HG02642 (cell line): ENCODE measurements around the gene JTB.

Experiments
- ATAC-seq: cut with Tn5 transposase; IDR thresholded peaks from one replicate; pipeline ENCODE4 v1.9.1; 2021; ENCODE audit warnings: mild to moderate bottlenecking; ENCODE audit not compliant: unreplicated experiment, poor library complexity

Gene JTB

DNA sequence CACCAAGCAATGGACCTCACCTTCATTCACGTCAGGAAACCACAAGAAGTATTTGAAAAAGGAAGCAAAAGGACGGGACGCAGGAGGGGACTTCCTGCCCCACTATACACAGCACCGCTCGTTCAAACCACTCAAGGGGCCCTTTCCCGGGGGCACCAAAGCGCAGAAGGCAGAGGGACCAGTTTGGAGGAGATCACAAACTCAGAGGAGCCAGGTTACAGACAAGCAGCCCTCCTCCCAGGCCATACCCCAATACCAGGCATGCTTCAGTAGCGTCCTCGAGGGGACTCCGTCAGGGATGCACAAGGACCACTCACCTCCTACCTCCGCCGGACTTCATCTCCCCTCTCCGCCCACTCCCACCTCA, 19.7 kb downstream of the JTB start:
- ATAC-seq, result peak; percentile 3

DNA sequence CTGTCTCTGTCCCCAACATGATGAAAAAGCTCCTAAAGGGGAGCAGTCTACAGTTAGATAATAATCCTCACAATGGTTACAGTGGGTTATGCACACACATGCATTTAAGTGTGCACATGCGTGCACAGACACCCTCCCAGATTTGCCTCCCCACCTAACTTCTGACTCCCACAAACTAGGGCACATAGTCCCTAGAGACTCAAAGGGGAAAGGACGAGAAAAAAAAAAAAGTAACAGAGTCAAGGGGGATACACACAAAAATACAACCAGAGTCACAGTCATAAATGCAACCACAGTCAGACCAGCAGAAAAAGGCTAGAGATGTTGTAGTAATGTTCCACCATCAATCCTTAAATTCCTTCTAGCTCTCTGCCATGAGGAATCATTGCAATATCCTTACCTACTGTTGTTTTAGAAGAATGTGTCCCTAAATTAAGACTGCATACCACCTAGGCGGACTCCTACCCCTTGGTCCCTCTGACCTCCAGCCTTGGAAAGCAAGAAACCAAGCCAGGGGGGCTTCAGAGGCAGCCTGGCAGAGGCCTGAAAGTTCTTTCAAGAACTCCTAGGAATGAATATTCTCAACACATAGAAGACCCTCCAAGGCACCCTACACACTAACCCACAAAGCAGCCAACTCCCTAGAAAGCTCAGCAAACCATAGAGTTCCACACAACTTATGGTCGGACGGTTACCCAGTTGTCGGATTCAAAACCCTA, 20.3 kb downstream of the JTB start:
- no peak for ATAC-seq

DNA sequence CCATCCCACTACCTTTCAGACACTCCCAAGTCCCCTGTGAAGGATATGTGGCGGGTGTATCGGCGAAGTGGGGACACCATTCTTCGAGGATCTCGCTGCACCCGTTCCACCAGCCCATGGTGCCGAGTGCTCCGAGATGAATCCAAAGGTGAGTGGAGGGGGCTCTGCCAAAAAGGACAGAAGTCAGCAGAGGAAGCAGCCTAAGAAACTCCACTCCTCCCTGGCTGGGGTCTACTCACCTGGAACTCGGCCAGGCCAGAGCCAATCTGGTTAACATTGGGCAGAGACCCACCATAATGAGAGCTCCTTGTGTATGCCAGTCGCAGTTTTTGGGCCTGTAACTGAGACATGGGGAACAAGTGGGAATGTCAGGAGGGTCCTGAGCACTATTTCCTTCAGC, 22.6 kb downstream of the JTB start:
- no peak for ATAC-seq

DNA sequence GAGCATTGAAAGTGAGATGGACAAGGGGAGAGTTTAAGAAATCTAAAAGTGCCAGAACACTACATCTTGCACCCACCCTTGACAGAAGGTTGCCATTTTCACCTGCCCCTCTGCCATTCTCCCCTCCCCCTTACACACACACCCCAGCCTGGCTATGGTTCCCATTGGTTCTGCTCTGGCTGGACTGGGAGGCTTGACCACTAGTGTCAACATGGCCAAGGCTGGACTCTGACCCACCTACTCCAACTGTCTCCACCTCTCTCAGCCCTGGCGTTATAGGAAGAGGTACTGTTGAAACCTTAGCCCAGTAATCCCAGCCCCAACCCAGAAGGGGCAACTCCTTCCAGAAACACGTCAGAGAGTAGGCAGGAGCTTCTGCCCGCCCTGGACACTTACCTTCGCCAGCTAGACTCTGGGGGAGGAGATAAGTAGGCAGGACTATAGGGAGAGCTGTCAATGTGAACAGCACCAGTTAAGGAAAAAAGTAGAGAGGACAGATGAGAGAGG, 23.6 kb downstream of the JTB start:
- no peak for ATAC-seq

DNA sequence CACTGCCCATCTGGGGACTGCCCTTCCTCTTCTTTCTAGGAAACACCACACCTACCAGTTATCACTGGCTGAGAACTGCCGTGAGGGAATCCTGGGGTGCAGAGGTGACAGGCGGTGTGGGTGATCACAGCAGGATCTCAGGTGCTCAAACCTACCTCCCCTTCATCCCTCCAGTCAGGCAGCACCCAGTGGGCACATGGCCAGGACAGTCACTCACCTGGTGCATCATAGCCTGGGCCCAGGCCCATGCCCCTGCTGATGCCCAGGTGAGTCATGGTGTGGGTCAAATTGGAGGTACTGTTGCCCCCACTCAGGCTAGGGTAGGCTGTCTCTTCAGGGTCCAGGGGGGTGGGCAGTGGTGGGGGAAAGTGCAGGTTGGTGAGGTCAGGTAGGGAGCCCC, 25.7 kb downstream of the JTB start:
- ATAC-seq, result no peak

DNA sequence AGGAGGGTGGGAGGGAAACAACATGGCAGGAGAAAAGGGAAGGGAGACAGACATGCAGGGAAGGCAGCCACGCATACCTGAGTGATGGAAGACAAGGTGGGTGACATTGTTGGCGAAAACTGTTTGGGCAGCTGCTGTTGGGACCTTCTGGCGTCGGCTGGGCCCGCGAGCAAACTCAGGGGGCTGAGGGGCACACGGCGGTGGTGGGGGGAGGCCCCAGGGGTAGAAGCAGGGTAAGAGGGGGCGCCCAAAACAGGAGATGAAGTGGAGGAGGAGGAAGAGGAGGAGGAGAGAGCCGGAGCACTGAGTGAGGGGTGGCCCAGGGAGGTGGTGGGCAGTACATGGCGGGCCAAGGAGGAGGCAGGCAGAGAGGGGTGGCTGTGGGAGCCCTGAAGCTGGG, 26.3 kb downstream of the JTB start:
- no peak for ATAC-seq

DNA sequence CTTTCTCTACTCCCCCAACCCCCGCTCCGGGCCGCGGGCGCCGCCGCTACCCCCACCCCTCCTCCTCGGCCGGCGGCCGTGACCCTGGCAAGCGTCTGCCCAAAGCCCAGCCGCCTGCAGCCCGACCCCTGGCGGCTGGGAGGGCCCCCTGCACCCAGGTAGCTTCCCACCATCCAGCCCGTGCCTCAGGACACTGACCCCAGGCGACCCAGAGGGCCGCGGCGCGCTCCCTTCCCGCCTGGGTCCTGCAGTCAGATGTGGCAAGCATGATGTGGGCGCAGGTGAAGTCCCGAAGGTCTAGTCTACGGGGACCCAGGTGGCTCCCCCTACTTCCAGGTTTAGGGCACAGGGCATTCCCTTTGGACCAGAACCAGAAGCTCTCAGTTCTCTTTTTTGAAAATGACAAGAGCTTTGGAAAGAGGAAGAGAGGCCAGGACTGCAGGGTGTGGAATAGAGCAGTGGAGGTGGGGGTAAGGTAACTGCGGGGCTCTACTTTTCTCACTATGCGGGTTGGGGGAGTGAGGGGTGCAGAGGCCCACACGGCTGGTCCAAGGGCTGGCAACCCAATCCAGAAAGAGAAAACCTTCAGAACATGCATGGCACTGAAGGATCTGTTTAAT, 30.7 kb downstream of the JTB start, which contains the start of gene DENND4B:
Gene DENND4B, minus strand, starts transcription at position 97 of the 620 bp plus-strand sequence. CDS start 2,344 bp downstream, outside the sequence.
- peak; percentile 72 for ATAC-seq

DNA sequence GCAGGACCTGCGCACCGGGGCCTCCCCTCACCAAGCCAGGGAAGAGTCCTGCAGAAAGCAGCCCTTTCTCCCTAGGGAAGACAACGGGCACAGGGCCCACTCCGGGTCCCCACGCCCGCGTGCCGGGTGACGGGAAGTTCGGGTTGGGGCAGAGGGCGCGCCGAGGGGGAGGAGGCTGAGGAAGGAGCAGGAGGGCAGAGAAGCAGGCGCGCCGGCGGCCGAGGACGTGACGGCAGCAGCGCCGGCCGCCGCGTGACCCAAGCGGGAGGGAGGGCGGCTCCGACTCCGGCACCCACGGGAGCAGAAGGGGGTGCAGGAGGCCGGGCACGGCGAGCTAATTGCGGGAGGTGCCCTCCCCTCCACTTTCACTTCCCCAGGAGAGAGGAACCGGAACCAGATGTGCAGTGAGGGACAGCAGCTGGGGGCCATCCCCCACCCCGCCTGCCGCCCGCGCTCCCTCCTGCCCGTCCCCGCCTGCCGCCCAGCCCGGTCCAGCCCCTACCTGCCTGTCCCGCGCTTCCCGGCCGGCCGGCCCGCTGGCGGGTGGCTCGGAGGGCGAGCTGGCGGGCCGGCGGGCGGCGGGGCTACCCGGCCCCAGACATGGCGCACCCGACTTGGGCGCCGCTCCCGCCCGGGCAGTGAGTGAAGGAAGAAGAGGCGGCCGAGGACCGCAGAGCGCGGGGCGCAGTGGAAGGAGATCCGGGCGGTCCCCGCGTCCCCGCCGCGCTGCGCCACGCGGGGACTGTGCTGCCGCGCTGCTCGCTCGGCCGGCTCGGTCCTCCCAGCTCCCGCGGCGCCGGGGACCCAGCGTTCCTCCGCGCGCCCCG, 31.5 kb downstream of the JTB start:
- ATAC-seq, result peak; percentile 74

DNA sequence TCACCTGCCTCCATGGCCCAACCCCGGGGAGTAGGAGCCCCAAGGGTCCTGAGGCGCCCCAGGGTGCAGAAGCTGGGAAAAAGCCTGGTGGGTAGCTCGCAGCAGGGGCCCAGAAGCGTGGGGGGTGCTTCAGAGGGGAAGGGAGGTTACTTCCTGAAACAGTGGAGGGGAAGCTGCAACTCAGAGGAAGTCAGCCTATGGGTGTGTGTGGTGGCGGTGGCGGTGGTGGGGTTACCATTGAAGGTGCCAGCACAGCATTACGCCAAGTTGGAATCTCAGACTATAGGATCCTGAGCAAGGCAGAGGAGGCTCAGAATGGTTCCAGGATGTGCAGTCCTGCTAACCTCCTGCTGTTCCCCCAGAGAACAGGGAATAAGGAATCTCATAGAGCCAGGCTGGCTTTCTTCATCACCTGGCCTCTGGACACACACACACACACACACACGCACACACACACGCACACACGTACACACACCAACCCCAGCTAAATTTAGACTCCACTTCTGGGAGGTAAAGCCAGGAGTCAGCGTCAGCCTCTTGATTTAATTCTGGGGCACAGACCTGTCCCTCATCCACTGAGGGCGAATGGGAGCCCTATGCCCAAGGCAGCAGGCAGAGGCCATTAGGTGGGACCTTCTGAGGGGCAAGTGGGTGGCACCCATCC, 32.2 kb downstream of the JTB start:
- ATAC-seq, result no peak

DNA sequence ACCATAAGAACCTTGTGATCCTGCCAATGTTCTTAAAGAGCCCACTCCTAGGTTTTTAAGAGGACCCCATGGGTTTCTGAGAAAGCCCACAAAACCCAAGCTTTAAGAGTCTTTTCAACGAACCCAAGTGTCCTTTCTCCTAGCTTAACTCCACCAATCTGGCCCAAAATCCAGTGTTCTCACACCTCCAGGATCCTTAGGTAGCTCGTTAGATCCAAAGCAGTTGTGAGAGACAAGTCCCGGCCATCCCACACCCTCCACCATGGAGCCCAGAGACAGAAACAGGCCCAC, 32.7 kb downstream of the JTB start:
- ATAC-seq, result no peak

DNA sequence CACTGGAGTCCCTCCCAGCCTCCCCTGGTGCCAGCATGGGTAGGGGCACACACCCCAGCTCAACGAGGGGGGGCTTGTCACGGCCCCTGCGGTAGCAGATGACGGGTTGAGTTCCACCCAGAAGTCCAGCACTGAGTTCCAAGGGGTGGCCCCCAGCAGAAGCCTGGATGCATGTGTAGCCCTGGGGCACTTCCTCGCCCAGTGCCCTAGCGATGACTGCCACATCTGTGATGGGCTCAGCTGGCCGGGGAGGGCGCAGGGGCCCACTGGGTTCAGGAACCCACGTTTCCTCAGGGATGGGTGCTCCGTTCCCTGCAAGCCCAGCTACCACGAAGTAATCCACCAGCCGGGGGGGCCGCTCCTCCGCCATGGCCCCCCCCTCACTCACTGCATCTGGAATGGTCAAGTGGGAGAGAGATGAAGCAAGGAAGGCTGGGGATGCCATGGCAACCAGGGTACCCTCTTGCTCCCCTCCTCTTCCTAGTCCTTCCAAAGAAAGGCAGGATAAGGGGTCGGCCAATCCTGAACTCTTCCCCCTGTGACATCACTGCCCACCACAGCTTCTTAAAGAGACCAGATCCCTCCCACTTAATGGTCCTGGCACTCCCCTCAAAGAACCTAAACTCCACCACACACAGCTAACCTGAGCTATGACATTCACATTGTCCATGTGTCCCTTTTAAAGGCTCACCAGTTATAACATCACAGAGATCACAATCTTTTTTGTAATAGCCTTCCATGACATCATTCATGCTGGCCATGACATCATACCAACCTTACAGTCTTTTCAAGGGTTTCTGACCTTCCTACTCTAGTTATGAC, 33.3 kb downstream of the JTB start:
- no peak for ATAC-seq

DNA sequence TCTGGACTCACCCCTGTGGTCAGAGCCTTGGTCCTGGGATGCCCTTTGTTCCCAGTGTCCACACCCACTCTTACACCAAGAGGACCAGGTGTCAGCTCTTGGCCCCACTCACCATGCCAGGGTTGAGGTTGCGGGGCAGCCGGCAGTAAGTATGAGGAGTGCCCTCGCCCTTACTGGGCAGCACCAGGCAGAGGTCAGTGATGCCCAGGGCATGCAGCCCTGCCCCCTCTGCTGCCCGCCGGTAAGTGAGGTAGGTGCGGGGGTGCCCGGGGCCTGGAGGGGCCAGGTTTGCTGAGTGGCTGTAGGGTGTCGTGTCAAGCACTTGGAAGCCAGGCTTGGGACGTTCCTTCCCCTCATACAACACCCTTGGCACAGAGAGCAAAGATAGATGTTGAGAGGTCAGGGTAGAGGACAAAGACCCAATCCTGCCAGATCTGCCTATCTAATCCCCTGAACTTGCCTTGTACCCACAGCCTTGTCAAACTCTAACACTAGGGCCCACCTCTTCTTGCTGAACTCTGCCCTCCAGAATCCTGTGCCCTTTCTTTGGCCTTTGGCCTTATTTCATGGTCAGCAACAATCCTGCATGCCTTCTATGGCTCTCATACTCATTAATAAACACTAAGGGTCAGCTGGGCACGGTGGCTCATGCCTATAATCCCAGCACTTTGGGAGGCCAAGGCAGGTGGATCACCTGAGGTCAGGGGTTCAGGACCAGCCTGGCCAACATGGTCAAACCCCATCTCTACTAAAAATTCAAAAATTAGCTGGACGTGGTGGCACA, 34.5 kb downstream of the JTB start:
- no peak for ATAC-seq

DNA sequence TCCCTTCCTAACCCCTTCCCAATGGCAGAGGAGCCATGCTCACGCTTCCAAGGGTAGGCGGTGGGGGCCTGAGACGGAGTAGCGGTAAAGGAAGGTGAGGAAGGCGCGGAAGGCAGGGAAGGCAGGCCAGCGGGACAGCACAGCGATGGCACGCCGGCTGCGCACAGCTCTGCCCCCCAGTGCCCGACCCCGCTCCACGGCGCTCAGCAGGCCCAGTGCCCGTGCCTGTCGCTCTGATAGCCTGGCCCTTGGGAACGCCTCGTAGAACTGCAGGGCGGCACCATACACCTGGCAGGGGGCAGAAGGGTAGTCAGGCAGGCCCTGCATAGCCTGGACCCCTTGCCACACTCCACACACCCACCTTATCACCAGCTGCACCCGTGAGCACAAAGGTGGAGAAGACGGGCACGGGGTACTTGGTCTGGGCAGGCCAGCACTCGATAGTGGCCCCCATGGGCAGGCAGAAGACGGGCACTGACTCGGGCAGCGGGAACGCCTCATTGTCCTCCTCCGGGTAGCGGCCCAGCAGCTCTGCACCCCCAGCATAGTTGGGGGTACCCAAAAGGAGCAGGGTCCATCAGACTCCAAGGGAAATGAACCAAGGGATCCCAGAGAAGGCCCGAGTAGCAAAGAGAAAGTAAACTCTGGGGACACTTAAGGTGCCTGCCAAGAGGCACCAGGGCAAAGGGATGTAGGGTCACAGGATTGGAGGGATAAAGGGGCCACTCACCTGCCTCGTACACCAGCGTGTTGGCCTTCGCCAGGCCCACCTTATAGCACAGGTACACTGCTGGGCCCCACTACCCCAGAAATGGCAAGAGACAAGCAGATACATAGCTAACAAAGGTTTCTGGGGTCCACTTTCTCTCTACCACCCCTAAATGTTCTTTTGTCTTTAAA, 35.4 kb downstream of the JTB start:
- ATAC-seq, result no peak

DNA sequence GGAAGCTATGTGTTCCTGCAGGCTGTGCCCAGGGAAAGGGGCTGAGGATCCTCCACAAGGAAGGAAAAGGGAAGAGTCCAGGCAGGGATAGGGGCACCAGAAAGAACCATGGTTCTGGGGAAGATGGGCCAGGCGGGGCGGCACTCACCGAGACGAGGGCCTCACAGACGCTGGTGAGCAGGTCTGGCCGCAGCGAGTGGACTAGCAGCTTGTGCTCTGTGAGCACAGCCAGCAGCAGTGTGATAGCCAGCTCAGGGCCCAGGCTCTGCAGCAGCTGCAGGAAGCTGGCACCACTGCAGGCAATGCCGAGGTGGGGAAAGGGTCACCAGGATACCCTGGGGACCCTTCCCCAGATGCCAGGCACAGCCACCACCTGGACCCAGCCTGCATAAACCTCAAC, 36.7 kb downstream of the JTB start:
- ATAC-seq, result no peak

DNA sequence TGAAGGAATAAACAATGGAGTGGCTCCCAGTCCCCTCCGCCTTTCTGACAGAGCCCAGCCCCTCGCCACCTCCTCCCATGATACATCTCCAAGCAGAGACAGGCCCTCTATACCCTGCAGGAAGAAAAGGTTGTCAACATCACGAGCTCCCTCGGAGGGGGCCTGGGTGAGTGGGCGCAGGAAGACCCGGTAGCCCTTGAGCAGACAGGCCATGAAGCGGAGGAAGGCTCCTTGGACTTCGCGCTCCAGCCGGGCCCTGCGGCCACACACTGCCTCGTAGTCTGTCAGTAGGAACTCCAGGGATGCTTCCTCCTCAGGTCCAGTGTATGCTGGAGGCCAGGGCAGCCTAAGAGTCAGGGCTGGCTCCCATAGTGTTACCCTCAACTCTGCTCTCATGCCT, 38.0 kb downstream of the JTB start:
- ATAC-seq, result no peak

DNA sequence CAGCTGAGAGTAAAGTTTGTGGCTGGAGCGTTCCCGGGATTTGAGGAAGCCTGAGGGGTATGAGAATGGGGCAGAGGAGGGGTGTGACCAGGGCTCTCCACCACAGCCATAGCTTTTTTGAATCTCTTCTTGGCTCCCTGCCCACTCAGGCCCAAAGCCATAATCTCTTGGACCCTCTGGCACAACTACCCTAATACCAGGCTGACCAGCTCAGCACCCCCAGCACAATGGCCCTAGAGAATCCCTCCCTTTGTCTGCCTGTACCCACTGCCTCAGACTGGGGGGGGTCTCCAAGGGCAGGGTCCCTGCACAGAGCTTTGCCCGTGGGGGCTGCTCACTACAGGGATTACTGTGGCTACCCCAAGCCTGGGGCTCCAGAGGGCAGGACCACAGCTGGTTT, 38.5 kb downstream of the JTB start:
- ATAC-seq, result no peak

DNA sequence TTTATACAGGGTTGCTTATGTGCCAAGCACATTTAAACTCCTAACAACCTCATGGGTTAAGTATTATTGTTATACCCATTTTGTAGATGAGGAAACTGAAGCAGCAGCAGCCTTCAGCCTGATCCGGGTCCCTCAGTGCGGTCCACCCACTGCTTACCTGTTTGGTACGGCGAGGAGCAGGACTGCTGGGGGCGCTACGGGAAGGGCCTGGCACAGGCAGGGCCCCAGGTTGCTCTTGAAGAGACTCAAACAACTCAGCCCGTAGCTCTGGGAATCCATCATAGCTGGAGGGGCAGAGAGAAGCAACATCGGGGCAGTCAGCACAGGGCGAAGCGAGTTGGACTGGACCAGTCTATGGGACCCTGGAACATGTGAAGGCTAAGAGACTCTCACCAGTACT, 40.1 kb downstream of the JTB start:
- no peak for ATAC-seq
